Measurements from ENCODE around the gene SYPL2.

SYPL2 gene

DNA sequence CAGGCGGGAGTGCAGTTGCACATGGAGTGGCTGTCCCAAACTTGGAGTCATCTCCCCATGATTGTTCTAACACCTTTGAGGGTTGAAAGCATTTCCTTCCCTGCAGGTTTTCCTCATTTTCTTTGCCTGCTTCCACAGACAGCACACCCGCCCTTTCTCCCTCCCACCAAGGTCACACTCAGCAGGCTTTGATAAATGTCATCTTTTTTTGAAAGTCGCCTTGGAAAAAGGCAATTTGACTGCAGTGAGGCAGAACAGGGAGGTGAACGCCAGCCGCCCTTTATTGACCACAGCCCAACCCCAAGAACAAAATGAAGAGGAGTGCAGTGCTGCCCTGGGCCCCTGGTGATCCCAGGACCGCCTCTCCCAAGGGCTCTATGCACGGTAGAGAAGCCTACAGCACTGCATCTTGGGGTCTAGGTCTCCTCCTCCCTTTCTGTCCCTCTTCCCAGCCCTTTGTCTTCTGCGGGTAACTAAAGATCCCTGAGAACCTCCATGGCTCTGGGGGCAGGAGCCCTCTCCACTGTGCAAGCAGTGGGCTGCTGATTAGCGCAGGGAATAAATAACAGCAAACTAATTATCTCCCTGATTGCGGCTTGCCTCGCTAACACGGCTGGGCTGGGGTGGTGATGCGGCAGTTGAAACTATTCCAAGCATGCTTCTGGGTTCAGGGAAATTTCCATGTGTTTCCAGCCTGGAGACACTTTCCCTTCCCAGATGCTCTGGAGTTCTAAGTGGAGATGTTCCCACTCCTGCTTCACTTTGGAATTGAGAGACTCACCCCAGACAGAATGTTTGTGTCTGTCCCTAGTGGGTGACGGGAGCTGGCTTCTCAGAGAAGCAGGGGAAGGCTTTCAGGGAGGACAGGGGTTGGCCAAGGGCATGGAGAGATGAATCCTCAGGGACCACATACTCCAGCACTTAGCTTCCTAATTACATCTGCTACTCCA is 54.9 kb downstream of the SYPL2 start:
- no peak for DNase-seq

DNA sequence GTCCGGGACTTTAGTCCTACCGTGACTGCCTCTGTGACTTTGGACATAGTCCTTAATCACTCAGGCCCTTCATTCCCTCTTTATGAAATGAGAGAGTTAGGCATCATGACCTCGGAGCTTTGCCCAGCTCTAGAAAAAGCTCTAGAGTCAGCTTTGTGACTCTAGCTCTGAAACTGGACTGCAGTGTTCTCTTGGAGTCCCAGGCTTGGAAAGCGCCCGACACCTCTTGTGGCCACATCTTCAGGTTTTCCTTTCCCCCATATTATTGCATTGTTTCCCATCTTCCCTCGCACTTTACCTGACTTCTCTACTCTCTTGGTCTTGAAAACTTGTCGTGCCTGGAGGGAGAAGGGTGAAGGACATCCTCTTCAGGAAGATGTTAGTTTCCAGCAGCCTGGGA is 55.7 kb downstream of the SYPL2 start:
- DNase-seq, result no peak

DNA sequence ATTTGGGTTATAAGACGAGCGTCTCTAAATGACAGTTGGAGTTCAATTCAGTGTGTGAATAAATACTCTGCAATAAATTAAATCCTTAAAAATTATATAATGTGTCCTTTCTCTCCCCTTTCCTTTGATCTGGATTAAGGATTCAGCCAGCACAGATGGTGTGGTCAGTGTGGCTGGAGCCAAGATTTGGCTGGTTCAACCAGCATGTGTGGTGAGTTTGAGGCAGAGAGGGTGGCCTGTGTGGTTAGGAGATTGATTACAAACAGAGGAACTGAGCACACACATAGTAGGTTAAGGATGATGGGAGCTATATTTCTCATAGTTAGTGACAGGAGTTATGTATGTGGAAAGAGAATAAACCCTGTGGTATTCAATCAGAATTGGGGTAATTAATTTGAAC is 57.4 kb downstream of the SYPL2 start:
- DNase-seq, result no peak

- no peak for DNase-seq
Measured at GRCh38 chr1:109527098-109527811, 60.9 kb downstream of the SYPL2 start.

GRCh38 chr1:109527846-109528695 is 61.7 kb downstream of the SYPL2 start:
- no peak for DNase-seq

DNA sequence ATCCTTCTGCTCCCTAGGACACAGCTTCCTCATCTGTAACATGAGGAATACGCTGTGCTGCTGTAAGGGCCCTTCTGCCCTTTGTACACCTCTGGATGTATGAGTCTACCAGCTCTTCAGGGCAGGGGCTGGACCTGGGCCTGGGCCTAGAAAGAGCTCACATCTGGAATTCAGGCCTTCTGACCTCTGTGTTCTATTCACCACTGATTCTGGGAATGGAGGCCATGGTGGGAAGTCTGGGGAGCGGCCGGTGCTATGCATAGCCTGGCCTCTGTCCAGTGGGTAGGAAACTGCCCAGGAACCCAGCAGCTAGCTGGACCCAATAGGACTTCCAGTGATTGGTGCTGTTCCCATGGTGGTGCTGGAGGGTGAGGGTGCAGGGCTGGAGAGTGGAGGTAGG is 62.4 kb downstream of the SYPL2 start:
- no peak for DNase-seq

DNA sequence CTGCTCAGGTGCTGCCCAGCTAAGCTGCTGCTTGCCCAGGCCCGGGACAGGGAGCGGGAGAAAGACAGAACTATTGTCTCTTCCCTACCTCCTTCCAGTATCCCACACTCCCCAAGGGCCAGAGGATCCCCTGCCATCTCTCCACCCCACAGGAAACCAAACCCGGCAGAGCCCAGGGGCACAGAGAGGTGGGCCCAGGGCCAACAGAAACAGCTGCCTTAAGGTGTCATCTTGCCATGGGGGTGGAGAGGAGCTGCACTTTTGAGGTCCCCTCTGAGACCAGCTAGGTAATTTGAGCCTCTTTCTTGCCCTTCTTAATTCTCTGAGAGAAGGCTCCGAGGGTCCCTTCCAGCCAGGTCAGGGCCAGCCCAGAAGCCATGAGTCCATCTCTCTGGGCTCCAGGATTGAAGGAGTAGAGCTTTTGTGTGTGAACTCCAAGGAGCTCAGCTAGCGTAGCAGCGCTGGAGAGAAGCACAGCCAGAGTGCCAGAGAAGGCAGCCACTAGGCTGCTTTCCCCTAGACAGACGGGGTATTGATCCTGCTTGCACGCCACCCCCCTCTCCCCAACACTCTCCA is 63.6 kb downstream of the SYPL2 start:
- DNase-seq, result peak; percentile 56

GRCh38 chr1:109530457-109531087 is 64.2 kb downstream of the SYPL2 start:
- DNase-seq, result no peak

- no peak for DNase-seq
Measured at GRCh38 chr1:109531380-109531779, 65.0 kb downstream of the SYPL2 start.
